ENCODE results near the gene DYDC2. TPM values are rescaled to one million over a fixed set of nuclear protein-coding genes. Genes with fewer than 3 reads are reported as not detected.

The DYDC2 gene
- total RNA-seq, 2 donors from 2014 or later = not detected

GRCh38 chr10:80372675-80373074 lies 16.1 kb downstream of the DYDC2 start:
- Histone ChIP-seq H3K27me3 (replicated peaks; ENCODE audit: insufficient read depth) (no peaks in the 10 kb centered on the region), H3K4me3 (no peak overlapping the region), H3K4me1 (replicated peaks) (no peaks in the 10 kb centered on the region), H3K27ac (no peak overlapping the region), H3K36me3 (no peaks in the 10 kb centered on the region), H3K9me3 (no peaks in the 10 kb centered on the region)
- 73% methylated on average over 5 of the region's 5 CpGs for WGBS
- no peak for DNase-seq (ENCODE audit: low spot score)
- TF ChIP-seq, protein P1, sequence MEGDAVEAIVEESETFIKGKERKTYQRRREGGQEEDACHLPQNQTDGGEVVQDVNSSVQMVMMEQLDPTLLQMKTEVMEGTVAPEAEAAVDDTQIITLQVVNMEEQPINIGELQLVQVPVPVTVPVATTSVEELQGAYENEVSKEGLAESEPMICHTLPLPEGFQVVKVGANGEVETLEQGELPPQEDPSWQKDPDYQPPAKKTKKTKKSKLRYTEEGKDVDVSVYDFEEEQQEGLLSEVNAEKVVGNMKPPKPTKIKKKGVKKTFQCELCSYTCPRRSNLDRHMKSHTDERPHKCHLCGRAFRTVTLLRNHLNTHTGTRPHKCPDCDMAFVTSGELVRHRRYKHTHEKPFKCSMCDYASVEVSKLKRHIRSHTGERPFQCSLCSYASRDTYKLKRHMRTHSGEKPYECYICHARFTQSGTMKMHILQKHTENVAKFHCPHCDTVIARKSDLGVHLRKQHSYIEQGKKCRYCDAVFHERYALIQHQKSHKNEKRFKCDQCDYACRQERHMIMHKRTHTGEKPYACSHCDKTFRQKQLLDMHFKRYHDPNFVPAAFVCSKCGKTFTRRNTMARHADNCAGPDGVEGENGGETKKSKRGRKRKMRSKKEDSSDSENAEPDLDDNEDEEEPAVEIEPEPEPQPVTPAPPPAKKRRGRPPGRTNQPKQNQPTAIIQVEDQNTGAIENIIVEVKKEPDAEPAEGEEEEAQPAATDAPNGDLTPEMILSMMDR (IDR thresholded peaks at IDR 0.05) = no peak
- no peak for TF ChIP-seq POLR2AphosphoS5 (IDR thresholded peaks at IDR 0.05)
- no peak for TF ChIP-seq POLR2A (IDR thresholded peaks at IDR 0.05)
- intact Hi-C loops (cut with DNase I) = no loop called here

DNA sequence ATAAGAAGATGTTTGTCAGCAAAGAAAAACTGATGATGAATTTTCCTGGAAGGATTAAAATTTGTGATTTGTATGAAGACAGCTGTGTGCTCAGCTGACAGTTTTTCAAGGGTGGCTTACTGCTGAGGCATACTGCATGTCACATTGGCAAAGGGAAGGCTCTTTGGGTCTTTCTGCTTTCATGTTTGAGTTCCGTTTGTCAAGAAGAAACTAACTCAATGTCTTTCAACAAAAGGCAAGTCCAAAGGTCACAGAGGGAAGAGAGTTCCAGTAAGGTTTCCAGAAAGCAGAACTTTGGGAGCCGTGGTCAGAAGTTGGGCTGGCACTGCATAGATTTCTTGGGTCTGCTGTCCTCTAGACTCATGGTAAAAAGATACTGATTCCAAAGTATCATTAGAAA lies 16.9 kb downstream of the DYDC2 start:
- Histone ChIP-seq H3K27me3 (replicated peaks; ENCODE audit: insufficient read depth) (no peaks in the 10 kb centered on the region), H3K9me3 (no peaks in the 10 kb centered on the region), H3K36me3 (no peaks in the 10 kb centered on the region), H3K27ac (no peak overlapping the region), H3K4me1 (replicated peaks) (no peaks in the 10 kb centered on the region), H3K4me3 (no peak overlapping the region)
- DNase-seq (ENCODE audit: low spot score) = no peak
- TF ChIP-seq, protein P1 (IDR thresholded peaks at IDR 0.05) = no peak
- TF ChIP-seq POLR2AphosphoS5 (IDR thresholded peaks at IDR 0.05) = no peak
- no peak for TF ChIP-seq POLR2A (IDR thresholded peaks at IDR 0.05)
- 85% methylated on average over 2 of the region's 2 CpGs for WGBS
- intact Hi-C loops (cut with DNase I) = no loop called here

GRCh38 chr10:80379701-80380100 lies 23.1 kb downstream of the DYDC2 start:
- Histone ChIP-seq H3K9me3 (no peaks in the 10 kb centered on the region), H3K36me3 (no peaks in the 10 kb centered on the region), H3K4me1 (replicated peaks) (no peaks in the 10 kb centered on the region), H3K27me3 (replicated peaks; ENCODE audit: insufficient read depth) (no peaks in the 10 kb centered on the region), H3K27ac (no peak overlapping the region), H3K4me3 (no peak overlapping the region)
- intact Hi-C loops (cut with DNase I) = loop anchor here (5.0 to 10.0 kb wide), 3 partner anchors 63 to 545 kb away; no protein-coding TSS in a partner anchor
- DNase-seq (ENCODE audit: low spot score) = no peak
- 71% methylated on average over 3 of the region's 3 CpGs for WGBS
- TF ChIP-seq, protein P1 (IDR thresholded peaks at IDR 0.05) = no peak
- TF ChIP-seq POLR2A (IDR thresholded peaks at IDR 0.05) (no peak), POLR2AphosphoS5 (IDR thresholded peaks at IDR 0.05) (no peak)

DNA sequence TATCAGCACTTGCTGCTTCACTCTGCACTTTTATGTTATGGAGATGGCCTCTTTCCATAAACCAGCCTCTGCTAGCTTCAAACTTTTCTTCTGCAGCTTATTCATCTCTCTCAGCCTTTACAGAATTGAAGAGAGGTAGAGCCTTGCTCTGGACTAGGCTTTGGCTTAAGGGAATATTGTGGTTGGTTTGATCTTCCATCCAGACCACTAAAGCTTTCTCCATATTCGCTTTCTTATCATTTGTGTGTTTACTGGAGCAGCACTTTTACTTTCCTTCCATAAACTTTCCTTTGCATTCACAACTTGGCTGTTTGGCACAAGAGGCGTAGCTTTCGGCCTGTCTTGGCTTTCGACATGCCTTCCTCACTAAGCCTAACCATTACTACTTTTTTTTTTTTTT lies 23.6 kb downstream of the DYDC2 start:
- Histone ChIP-seq H3K4me1 (replicated peaks) (no peaks in the 10 kb centered on the region), H3K4me3 (no peak overlapping the region), H3K27ac (no peak overlapping the region), H3K36me3 (no peaks in the 10 kb centered on the region), H3K27me3 (replicated peaks; ENCODE audit: insufficient read depth) (no peaks in the 10 kb centered on the region), H3K9me3 (no peaks in the 10 kb centered on the region)
- TF ChIP-seq, protein P1 (IDR thresholded peaks at IDR 0.05) = no peak
- TF ChIP-seq POLR2A (IDR thresholded peaks at IDR 0.05) = no peak
- TF ChIP-seq POLR2AphosphoS5 (IDR thresholded peaks at IDR 0.05) = no peak
- WGBS = 75% methylated on average over 4 of the region's 4 CpGs
- no peak for DNase-seq (ENCODE audit: low spot score)
- intact Hi-C loops (cut with DNase I) = loop anchor here (5.0 to 10.0 kb wide), 3 partner anchors 62 to 545 kb away; no protein-coding TSS in a partner anchor

DNA sequence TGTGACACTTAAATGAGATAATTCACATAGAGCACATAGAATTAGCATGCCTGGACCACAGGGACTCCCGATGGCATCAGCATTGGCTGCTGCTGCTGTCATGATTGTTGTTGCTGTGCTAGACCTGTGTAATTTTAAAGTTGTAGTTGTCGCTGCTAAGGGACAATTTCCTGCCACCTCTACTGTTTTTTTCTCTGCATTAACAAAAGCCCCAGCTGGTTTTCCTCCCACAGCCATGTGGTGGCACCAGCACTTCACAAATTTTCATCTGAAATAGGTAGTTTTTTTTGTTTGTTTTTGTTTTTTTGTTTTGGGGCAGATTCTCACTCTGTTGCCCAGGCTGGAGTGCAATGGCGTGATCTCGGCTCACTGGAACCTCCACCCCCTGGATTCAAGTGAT lies 26.4 kb downstream of the DYDC2 start:
- Histone ChIP-seq H3K9me3 (no peaks in the 10 kb centered on the region), H3K27ac (no peak overlapping the region), H3K27me3 (replicated peaks; ENCODE audit: insufficient read depth) (no peaks in the 10 kb centered on the region), H3K4me1 (replicated peaks) (no peaks in the 10 kb centered on the region), H3K4me3 (no peak overlapping the region), H3K36me3 (no peaks in the 10 kb centered on the region)
- intact Hi-C loops (cut with DNase I) = loop anchor here (5.0 to 10.0 kb wide), 3 partner anchors 59 to 542 kb away; no protein-coding TSS in a partner anchor
- TF ChIP-seq, protein P1 (IDR thresholded peaks at IDR 0.05) = peak in 3 of 4 experiments; percentile 65 to 69 (median 68)
- TF ChIP-seq POLR2AphosphoS5 (IDR thresholded peaks at IDR 0.05) (peak; percentile 28), POLR2A (IDR thresholded peaks at IDR 0.05) (no peak)
- WGBS = 10% methylated on average over 4 of the region's 4 CpGs
- peak; percentile 21 for DNase-seq (ENCODE audit: low spot score)
